ENCODE data around the gene CTSW. TPM values are rescaled to one million over a fixed set of nuclear protein-coding genes. Genes with fewer than 3 reads are reported as not detected.

The CTSW gene
- total RNA-seq, 1 donor from 2014 or later = not detected

GRCh38 chr11:65861533-65862183 is 18.0 kb upstream of the CTSW start:
- no peak for DNase-seq (ENCODE audit: low read depth, low spot score)
- Mint-ChIP-seq H3K27me3 (ENCODE audit: low read depth) (peaks cover 3% of the 10 kb centered on the region), H3K4me1 (peaks cover 34% of the 10 kb centered on the region), H3K4me3 (peak overlapping the region; percentile 95), H3K9me3 (no peaks in the 10 kb centered on the region), H3K36me3 (ENCODE audit: low read depth) (peaks cover 7% of the 10 kb centered on the region), H3K27ac (ENCODE audit: unreplicated experiment) (no peak overlapping the region)
- TF ChIP-seq, protein P1, sequence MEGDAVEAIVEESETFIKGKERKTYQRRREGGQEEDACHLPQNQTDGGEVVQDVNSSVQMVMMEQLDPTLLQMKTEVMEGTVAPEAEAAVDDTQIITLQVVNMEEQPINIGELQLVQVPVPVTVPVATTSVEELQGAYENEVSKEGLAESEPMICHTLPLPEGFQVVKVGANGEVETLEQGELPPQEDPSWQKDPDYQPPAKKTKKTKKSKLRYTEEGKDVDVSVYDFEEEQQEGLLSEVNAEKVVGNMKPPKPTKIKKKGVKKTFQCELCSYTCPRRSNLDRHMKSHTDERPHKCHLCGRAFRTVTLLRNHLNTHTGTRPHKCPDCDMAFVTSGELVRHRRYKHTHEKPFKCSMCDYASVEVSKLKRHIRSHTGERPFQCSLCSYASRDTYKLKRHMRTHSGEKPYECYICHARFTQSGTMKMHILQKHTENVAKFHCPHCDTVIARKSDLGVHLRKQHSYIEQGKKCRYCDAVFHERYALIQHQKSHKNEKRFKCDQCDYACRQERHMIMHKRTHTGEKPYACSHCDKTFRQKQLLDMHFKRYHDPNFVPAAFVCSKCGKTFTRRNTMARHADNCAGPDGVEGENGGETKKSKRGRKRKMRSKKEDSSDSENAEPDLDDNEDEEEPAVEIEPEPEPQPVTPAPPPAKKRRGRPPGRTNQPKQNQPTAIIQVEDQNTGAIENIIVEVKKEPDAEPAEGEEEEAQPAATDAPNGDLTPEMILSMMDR (conservative IDR thresholded peaks at IDR 0.05) = no peak

DNA sequence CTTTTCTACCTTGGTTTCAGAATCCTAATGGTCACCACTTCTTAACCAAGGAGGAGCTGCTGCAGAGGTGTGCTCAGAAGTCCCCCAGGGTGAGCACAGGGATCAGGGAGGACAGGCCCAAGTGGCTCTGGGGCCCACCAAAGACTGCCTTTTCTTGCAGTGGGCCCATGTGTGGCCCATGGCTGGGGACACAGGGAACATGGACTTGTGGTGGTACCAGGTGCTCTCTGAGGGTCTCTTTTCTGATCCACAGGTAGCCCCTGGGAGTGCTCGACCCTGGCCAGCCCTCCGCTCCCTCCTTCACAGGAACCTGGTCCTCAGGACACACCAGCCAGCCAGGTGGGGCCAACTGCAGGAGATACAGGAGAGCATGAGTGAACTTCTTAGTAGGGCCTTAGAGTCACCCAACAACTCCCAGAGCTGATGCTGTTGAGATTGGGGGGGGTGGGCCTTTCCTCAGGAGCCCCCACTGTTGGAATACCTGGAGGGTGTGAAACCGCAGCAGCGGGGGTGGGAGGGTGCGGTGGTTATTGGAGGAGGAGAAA is 17.4 kb upstream of the CTSW start:
- H3K36me3 Mint-ChIP-seq (ENCODE audit: low read depth) = peaks cover 6% of the 10 kb centered on the region
- H3K4me3 Mint-ChIP-seq = peak overlapping the region; percentile 95
- no peak for DNase-seq (ENCODE audit: low read depth, low spot score)
- no peaks in the 10 kb centered on the region for H3K27me3 Mint-ChIP-seq (ENCODE audit: low read depth)
- peaks cover 33% of the 10 kb centered on the region for H3K4me1 Mint-ChIP-seq
- no peaks in the 10 kb centered on the region for H3K9me3 Mint-ChIP-seq
- TF ChIP-seq, protein P1 (conservative IDR thresholded peaks at IDR 0.05) = no peak
- H3K27ac Mint-ChIP-seq (ENCODE audit: unreplicated experiment) = no peak overlapping the region

DNA sequence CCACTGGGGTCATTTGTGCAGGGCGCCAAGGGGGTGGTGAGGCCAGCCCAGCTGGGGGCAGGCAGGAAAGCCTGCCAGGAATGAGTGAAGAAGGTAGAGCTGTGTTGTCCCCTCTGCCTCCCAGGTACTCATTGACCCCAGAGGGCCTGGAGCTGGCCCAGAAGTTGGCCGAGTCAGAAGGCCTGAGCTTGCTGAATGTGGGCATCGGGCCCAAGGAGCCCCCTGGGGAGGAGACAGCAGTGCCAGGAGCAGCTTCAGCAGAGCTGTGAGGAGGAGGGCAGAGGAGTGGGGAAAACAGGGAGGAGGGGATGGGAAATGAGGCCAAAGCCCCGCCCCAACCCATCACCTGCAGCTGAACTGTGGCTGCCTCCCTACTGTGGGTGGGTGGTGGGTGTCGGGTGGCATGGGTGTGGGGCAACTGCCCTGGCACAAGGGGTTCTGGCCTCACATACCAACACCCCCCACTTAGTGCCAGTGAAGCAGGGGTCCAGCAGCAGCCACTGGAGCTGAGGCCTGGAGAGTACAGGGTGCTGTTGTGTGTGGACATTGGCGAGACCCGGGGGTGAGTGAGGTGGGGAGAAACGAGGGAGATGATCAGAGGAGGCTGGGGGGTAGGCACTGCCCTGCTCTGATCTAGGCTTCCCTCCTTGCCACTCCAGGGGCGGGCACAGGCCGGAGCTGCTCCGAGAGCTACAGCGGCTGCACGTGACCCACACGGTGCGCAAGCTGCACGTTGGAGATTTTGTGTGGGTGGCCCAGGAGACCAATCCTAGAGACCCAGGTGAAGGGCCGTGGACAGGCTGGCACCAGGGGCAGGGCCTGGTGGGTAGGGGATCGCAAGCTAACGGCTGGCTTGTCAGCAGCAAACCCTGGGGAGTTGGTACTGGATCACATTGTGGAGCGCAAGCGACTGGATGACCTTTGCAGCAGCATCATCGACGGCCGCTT is 16.4 kb upstream of the CTSW start:
- peaks cover 8% of the 10 kb centered on the region for H3K36me3 Mint-ChIP-seq (ENCODE audit: low read depth)
- peaks cover 42% of the 10 kb centered on the region for H3K4me1 Mint-ChIP-seq
- no peak for DNase-seq (ENCODE audit: low read depth, low spot score)
- TF ChIP-seq, protein P1 (conservative IDR thresholded peaks at IDR 0.05) = no peak
- H3K4me3 Mint-ChIP-seq = peak overlapping the region; percentile 95
- H3K9me3 Mint-ChIP-seq = no peaks in the 10 kb centered on the region
- H3K27me3 Mint-ChIP-seq (ENCODE audit: low read depth) = no peaks in the 10 kb centered on the region
- no peak overlapping the region for H3K27ac Mint-ChIP-seq (ENCODE audit: unreplicated experiment)

DNA sequence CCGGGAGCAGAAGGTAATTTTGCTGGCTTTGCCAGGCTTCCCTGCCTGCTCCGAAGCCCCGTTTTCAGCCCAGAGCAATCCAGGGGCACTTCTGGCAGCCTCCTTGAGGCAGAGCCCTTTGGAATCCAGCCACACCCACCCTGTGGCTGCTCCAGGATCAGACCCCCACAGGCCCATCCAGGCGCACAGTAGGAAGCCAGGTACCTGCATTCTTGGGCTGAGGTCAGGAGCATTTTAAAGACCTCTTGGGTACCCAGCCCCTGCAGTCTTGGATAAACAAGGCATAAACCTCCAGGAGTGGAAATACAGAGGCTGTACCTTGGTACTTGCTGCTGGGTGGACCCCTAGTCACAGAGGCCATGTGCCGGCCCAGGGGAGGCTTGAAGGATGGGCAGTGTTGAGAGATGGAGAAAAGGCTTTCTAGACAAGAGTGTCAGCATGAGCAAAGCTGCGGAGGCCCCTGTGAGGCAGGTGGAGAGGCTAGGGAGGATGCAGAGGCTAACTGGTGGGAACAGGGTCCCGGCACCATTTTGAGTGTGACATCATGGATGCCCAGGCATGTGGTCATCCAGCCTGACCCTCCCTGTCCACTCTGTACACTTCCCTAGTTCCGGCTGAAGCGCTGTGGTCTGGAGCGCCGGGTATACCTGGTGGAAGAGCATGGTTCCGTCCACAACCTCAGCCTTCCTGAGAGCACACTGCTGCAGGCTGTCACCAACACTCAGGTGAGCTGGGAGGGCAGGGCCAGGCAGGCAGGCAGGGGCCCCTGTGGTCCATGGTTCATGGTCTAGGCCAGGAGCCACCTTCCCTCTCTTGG is 15.5 kb upstream of the CTSW start:
- TF ChIP-seq, protein P1 (conservative IDR thresholded peaks at IDR 0.05) = no peak
- H3K36me3 Mint-ChIP-seq (ENCODE audit: low read depth) = peaks cover 8% of the 10 kb centered on the region
- H3K9me3 Mint-ChIP-seq = no peaks in the 10 kb centered on the region
- no peak overlapping the region for H3K27ac Mint-ChIP-seq (ENCODE audit: unreplicated experiment)
- H3K4me1 Mint-ChIP-seq = peaks cover 34% of the 10 kb centered on the region
- H3K27me3 Mint-ChIP-seq (ENCODE audit: low read depth) = no peaks in the 10 kb centered on the region
- peak overlapping the region; percentile 38 for H3K4me3 Mint-ChIP-seq
- no peak for DNase-seq (ENCODE audit: low read depth, low spot score)
